Kidney epithelial cell (primary cell): ENCODE measurements around the gene TBC1D22A. TPM values are rescaled to one million over a fixed set of nuclear protein-coding genes. Genes with fewer than 3 reads are reported as not detected.

Experiments
- DNase-seq: peaks from one replicate; pipeline ENCODE4 v3.0.0-alpha.2; 2010; ENCODE audit warnings: low read depth
- H3K27me3 ChIP-seq: 2 replicates; pipeline ENCODE4 v1.6.0; 2011; ENCODE audit warnings: low read length; ENCODE audit not compliant: control insufficient read depth, insufficient read depth
- H3K36me3 ChIP-seq: 2 replicates; pipeline ENCODE4 v1.5.1; 2011; ENCODE audit warnings: low read length; ENCODE audit not compliant: control insufficient read depth, insufficient read depth
- H3K4me3 ChIP-seq: 2 replicates; pipeline ENCODE4 v1.5.1; 2011; ENCODE audit warnings: low read depth, mild to moderate bottlenecking, control low read depth, low read length
- total RNA-seq: library from RNA; depleted of rRNA; stranded (reverse); fragments of >200 nt; gene quantifications from 2 replicates; pipeline ENCODE4 v1.2.3, GENCODE V29; 2015
- TF ChIP-seq, protein P1 (sequence below): IDR thresholded peaks from 2 replicates; pipeline ENCODE4 v1.5.1; 2011; ENCODE audit warnings: mild to moderate bottlenecking, moderate library complexity, low read length, control low read depth, inconsistent platforms; ENCODE audit not compliant: insufficient read depth, poor library complexity, severe bottlenecking

Gene TBC1D22A
- total RNA-seq, 1 donor from 2014 or later, result 25.7 TPM

DNA sequence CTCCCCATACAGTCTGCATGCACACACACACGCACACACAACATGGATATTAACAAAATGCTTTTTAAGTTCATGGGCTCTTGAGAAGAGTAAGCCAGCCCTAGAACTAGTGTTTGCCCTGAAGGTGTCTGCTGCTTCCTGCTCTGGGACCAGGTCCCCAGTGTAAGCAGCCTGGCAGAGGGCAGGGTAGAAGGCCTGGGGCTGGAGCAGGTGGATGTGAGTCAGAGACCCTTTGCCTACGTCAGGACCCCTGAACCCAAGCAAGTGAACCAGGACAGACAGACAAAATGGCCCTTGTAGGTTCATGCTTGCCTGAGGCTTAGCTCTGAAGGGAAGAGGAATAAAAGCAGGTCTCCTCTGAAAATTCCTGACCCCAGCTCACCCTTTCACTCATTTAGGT, 357.9 kb downstream of the TBC1D22A start:
- TF ChIP-seq, protein P1, sequence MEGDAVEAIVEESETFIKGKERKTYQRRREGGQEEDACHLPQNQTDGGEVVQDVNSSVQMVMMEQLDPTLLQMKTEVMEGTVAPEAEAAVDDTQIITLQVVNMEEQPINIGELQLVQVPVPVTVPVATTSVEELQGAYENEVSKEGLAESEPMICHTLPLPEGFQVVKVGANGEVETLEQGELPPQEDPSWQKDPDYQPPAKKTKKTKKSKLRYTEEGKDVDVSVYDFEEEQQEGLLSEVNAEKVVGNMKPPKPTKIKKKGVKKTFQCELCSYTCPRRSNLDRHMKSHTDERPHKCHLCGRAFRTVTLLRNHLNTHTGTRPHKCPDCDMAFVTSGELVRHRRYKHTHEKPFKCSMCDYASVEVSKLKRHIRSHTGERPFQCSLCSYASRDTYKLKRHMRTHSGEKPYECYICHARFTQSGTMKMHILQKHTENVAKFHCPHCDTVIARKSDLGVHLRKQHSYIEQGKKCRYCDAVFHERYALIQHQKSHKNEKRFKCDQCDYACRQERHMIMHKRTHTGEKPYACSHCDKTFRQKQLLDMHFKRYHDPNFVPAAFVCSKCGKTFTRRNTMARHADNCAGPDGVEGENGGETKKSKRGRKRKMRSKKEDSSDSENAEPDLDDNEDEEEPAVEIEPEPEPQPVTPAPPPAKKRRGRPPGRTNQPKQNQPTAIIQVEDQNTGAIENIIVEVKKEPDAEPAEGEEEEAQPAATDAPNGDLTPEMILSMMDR, result no peak
- no peak for DNase-seq
- H3K36me3 ChIP-seq, result no peaks in the 10 kb centered on the region
- no peaks in the 10 kb centered on the region for H3K27me3 ChIP-seq
- H3K4me3 ChIP-seq, result no peak overlapping the region

DNA sequence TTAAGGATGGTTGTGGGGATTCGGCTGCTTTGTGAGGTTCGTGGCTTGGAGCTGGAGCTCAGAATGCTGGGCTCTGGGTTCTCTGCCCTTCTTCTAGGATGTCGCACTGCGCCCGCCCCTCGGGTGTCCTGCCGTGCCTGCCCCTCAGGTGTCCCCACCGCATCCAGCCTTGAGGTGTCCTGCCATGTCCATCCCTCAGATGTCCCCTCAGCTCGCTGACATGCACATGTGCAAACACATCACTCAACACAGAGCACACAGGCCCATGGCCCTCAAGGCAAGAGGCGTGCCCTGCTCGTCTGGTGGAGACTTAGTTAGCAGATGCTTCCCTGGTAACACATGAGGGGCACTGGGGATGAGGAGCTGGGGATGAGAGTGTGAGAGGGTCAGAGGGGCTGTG, 359.3 kb downstream of the TBC1D22A start:
- TF ChIP-seq, protein P1, result no peak
- no peaks in the 10 kb centered on the region for H3K36me3 ChIP-seq
- H3K4me3 ChIP-seq, result no peak overlapping the region
- no peaks in the 10 kb centered on the region for H3K27me3 ChIP-seq
- DNase-seq, result no peak

DNA sequence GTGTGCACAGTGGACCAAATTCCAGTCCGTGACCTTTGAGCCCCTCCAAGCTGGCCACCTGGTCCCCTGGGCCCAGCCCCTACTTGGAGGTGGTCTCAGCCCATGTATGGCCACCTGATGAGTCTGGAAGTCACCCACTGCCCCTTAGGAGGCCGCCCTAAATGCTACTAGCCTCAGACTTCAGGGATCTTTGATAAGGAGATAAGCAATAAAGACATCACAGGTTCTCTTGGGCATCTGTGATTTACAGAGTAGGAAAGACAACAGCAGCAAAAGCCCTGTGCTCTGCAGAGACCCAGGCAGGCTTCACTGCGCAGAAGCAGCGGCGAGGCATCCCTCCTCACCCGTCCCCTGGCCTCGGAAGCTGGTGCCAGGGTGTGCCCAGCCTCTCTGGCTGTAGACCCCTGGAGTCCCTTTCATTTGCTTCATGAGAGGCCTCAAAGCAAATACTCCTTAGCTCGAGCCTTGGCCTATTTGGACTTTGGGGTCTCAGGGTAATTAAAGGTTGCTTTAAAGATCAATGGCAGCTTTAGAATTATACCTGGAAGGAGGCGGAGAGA, 360.1 kb downstream of the TBC1D22A start:
- Histone ChIP-seq H3K36me3 (no peaks in the 10 kb centered on the region), H3K4me3 (no peak overlapping the region), H3K27me3 (no peaks in the 10 kb centered on the region)
- DNase-seq, result no peak
- TF ChIP-seq, protein P1, result no peak

DNA sequence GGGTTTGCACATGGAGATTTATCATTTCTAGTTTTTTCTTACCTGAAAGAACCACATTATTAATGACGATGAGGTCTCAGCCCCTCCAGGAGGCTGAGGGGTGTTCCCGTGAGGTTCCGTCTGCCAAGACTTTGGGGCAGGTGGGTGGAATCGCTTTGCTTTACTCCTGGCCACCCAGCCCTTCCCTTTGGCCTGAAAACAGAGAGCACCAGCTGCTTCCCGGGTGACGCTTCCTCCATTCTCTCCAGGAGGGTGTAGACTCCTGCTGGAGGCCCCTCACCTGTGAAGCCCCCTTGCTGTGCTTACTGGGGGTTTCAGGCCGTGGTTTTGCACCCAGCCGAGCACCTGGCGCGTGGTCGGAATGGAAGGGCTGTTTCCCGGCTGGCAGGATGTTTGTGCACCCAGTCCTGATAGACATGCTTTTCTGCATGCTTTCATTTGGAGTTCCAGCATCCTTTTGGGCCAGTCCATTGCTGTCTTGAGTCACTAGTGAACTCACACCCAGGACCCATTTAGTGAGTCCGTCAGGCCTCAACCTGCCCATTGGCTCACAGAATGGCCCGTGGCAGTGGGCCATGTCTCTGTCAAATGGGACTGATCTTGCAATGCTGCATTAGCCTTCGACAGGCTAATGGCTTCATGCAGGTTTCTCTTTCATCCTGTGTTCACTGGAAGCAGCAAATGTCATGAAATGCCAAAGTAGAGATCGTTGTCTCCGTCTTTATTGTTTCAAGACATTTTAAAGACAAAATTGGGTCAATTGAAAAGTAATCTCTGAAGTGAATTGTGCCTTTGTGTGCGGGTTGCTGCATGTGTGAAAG, 360.8 kb downstream of the TBC1D22A start:
- H3K4me3 ChIP-seq, result no peak overlapping the region
- no peaks in the 10 kb centered on the region for H3K36me3 ChIP-seq
- TF ChIP-seq, protein P1, result no peak
- DNase-seq, result no peak
- H3K27me3 ChIP-seq, result no peaks in the 10 kb centered on the region

DNA sequence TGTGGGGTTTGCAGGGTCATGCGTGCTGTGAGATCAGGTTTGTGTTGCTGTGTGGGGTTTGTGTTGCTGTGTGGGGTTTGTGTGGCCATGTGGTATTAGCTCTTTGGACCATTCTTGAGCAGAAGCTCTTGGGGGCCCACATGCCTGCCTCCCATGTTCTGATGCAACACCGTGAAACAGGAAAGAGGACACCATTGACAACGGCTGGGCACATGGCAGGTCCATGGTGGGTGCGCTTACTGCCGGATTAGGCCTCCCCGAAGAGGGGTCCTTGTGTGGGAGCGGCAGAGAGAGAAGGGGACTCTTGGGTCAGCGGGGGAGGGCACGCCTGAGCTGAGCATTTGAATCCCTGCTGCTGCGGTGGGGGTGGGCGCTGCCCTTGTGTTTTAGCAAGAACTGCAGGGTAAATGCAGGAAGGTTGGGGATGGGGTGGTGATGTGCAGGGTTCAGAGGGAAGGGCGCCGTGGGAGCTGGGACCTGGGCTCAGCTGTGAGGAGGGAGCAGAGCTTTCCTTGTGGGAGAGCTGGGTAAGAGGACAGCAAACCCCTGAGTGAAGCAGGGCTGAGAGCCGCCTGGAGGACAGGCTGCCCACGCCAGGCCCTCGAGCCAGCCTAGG, 361.5 kb downstream of the TBC1D22A start:
- TF ChIP-seq, protein P1, result no peak
- no peak for DNase-seq
- Histone ChIP-seq H3K4me3 (no peak overlapping the region), H3K36me3 (no peaks in the 10 kb centered on the region), H3K27me3 (no peaks in the 10 kb centered on the region)
